DOHH2 (cell line): ENCODE measurements around the gene AP1G2.

Experiments
- EZH2phosphoT487 ChIP-seq: fragments of 200-600 bp; sonication (generic); IDR thresholded peaks from 2 replicates; pipeline ENCODE4 v1.6.1; 2017; ENCODE audit warnings: borderline replicate concordance, mild to moderate bottlenecking, antibody characterized with exemption, low read length, moderate library complexity, mixed read lengths
- TF ChIP-seq, protein P1 (sequence below): fragments of 200-600 bp; sonication (generic); IDR thresholded peaks from one replicate; pipeline ENCODE4 v1.5.1; 2014; ENCODE audit warnings: antibody characterized with exemption, mild to moderate bottlenecking, low read depth, low read length; ENCODE audit not compliant: poor library complexity, severe bottlenecking

- TF ChIP-seq, protein P1, sequence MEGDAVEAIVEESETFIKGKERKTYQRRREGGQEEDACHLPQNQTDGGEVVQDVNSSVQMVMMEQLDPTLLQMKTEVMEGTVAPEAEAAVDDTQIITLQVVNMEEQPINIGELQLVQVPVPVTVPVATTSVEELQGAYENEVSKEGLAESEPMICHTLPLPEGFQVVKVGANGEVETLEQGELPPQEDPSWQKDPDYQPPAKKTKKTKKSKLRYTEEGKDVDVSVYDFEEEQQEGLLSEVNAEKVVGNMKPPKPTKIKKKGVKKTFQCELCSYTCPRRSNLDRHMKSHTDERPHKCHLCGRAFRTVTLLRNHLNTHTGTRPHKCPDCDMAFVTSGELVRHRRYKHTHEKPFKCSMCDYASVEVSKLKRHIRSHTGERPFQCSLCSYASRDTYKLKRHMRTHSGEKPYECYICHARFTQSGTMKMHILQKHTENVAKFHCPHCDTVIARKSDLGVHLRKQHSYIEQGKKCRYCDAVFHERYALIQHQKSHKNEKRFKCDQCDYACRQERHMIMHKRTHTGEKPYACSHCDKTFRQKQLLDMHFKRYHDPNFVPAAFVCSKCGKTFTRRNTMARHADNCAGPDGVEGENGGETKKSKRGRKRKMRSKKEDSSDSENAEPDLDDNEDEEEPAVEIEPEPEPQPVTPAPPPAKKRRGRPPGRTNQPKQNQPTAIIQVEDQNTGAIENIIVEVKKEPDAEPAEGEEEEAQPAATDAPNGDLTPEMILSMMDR, result no peak
- no peak for TF ChIP-seq EZH2phosphoT487
These were observed 36.2 kb downstream of the AP1G2 start for GRCh38 chr14:23531391-23531790.
